C4-2B (cell line): Measurements from ENCODE around the gene SMARCA2.

Source experiments
- CTCF ChIP-seq: fragments of 450-650 bp; conservative IDR thresholded peaks from 2 replicates; pipeline ENCODE4 v1.5.1; 2017; ENCODE audit warnings: mild to moderate bottlenecking
- ZFX ChIP-seq: fragments of 450-650 bp; IDR thresholded peaks from 2 replicates; pipeline ENCODE4 v1.6.1; 2017

GRCh38 chr9:2234371-2234893 lies 219.3 kb downstream of the SMARCA2 start:
- TF ChIP-seq CTCF, result no peak
- no peak for TF ChIP-seq ZFX
